ENCODE results near the gene ADGRB3. TPM values are rescaled to one million over a fixed set of nuclear protein-coding genes. Genes with fewer than 3 reads are reported as not detected.

Gene ADGRB3
- total RNA-seq, 2 experiments from 2014 or later = not detected

DNA sequence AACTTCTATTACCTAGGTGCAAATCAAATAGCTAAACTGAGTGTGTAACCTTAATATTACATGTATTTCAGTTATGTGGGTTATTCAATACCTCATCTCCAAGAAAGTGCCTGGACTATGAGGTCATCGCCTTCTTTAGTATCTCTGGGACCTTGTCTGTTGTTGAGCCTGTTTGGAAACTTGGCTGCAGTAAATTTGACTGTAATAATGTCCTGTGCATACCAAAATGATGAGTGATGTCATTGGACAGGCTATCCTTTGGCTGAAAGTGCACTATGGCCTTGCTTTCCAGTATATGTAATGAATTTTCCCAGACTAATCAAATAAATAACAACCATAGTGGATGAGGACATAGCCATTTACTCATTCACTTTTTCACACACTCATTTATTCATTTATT lies 455.1 kb downstream of the ADGRB3 start:
- BruUV-seq (replicated peaks) = no TSS peak
- TF ChIP-seq, protein P1, sequence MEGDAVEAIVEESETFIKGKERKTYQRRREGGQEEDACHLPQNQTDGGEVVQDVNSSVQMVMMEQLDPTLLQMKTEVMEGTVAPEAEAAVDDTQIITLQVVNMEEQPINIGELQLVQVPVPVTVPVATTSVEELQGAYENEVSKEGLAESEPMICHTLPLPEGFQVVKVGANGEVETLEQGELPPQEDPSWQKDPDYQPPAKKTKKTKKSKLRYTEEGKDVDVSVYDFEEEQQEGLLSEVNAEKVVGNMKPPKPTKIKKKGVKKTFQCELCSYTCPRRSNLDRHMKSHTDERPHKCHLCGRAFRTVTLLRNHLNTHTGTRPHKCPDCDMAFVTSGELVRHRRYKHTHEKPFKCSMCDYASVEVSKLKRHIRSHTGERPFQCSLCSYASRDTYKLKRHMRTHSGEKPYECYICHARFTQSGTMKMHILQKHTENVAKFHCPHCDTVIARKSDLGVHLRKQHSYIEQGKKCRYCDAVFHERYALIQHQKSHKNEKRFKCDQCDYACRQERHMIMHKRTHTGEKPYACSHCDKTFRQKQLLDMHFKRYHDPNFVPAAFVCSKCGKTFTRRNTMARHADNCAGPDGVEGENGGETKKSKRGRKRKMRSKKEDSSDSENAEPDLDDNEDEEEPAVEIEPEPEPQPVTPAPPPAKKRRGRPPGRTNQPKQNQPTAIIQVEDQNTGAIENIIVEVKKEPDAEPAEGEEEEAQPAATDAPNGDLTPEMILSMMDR (conservative IDR thresholded peaks at IDR 0.05; ENCODE audit: low read length) = no peak
- TF ChIP-seq EZH2phosphoT487 (IDR thresholded peaks at IDR 0.05; ENCODE audit: borderline replicate concordance, low read depth, low read length) = no peak

DNA sequence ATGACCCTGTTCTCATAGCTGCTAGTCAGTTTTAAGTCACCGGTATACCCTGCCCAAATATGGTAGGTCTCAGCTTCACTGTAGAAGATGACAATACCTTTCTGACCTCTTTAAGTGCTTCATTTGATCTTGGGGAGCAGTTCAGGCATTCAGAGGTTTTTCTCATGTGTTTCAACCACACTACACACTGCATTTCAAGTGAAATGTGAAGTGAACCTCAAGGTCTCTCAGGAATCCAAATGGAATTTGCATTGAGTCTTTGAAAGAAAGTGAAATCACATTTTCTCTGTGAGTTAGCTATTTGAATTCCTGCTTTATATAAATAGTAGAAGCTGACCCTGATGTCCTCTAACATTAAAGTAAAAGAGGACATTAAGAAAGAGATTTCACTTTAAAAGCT lies 461.6 kb downstream of the ADGRB3 start:
- no peaks in the 10 kb centered on the region for H3K36me3 ChIP-seq (ENCODE audit: insufficient read depth, low read length)
- H3K79me2 ChIP-seq (ENCODE audit: insufficient read depth, low read depth, low read length) = no peaks in the 10 kb centered on the region
- no peak for TF ChIP-seq EZH2phosphoT487 (IDR thresholded peaks at IDR 0.05; ENCODE audit: borderline replicate concordance, low read depth, low read length)
- TF ChIP-seq, protein P1 (conservative IDR thresholded peaks at IDR 0.05; ENCODE audit: low read length) = no peak
- no peaks in the 10 kb centered on the region for H4K20me1 ChIP-seq (ENCODE audit: insufficient read depth, low read length)
- H3K27ac ChIP-seq (ENCODE audit: low read depth, low read length, poor library complexity, severe bottlenecking) = no peak overlapping the region
- no peak overlapping the region for H2AFZ ChIP-seq (ENCODE audit: low read length)
- no TSS peak for BruUV-seq (replicated peaks)
- H3K9me2 ChIP-seq (ENCODE audit: insufficient read depth, low read length) = no peaks in the 10 kb centered on the region
- no peak for DNase-seq (ENCODE audit: low spot score)
- no peak overlapping the region for H3K4me2 ChIP-seq (ENCODE audit: low read length)
- H3K4me3 ChIP-seq (ENCODE audit: low read depth, low read length, poor library complexity, severe bottlenecking) = no peak overlapping the region
- H3K9me3 ChIP-seq (ENCODE audit: low read length) = no peaks in the 10 kb centered on the region
- no peaks in the 10 kb centered on the region for H3K4me1 ChIP-seq (ENCODE audit: insufficient read depth, low read length, poor library complexity, severe bottlenecking)
- intact Hi-C loops (cut with micrococcal nuclease; ENCODE audit: unreplicated experiment) = no loop called here
- CTCF ChIA-PET (ENCODE audit: unreplicated experiment) = no interaction called here
- POLR2A ChIA-PET = interaction anchor here (0.7 kb wide), 1 partner anchor 162 kb away, joined by 4 read pairs; no protein-coding TSS in a partner anchor

More for the DNA sequence above, 455.1 kb downstream of the ADGRB3 start:
- intact Hi-C loops (cut with micrococcal nuclease; ENCODE audit: unreplicated experiment) = no loop called here
- Histone ChIP-seq H4K20me1 (ENCODE audit: insufficient read depth, low read length) (no peaks in the 10 kb centered on the region), H2AFZ (ENCODE audit: low read length) (no peak overlapping the region), H3K4me1 (ENCODE audit: insufficient read depth, low read length, poor library complexity, severe bottlenecking) (no peaks in the 10 kb centered on the region), H3K36me3 (ENCODE audit: insufficient read depth, low read length) (no peaks in the 10 kb centered on the region), H3K9me2 (ENCODE audit: insufficient read depth, low read length) (no peaks in the 10 kb centered on the region), H3K4me2 (ENCODE audit: low read length) (no peak overlapping the region), H3K4me3 (ENCODE audit: low read depth, low read length, poor library complexity, severe bottlenecking) (no peak overlapping the region), H3K27ac (ENCODE audit: low read depth, low read length, poor library complexity, severe bottlenecking) (no peak overlapping the region), H3K9me3 (ENCODE audit: low read length) (no peaks in the 10 kb centered on the region), H3K79me2 (ENCODE audit: insufficient read depth, low read depth, low read length) (no peaks in the 10 kb centered on the region)
- DNase-seq (ENCODE audit: low spot score) = no peak
- CTCF ChIA-PET (ENCODE audit: unreplicated experiment) = no interaction called here
- POLR2A ChIA-PET = no interaction called here

DNA sequence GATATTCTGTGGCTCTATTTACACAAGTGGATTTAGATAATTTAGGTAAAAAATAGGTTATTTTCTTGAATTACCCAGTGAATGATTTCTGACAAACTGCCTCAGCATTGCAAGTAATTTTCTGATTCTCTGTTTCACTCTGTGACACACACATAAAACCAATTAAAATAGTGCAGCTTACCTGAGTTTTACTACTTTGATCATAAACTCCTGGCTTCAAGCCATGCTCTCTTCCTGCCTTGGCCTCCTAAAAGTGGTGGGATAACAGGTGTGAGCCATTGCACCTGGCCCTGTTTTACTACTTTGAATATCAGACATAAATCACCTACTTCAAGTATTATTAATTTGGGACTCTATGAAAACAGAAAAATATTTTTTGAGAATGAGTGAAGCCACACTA lies 462.9 kb downstream of the ADGRB3 start:
- no TSS peak for BruUV-seq (replicated peaks)
- no peaks in the 10 kb centered on the region for H3K36me3 ChIP-seq (ENCODE audit: insufficient read depth, low read length)
- no peak overlapping the region for H2AFZ ChIP-seq (ENCODE audit: low read length)
- no peaks in the 10 kb centered on the region for H3K4me1 ChIP-seq (ENCODE audit: insufficient read depth, low read length, poor library complexity, severe bottlenecking)
- H3K4me2 ChIP-seq (ENCODE audit: low read length) = no peak overlapping the region
- no peaks in the 10 kb centered on the region for H4K20me1 ChIP-seq (ENCODE audit: insufficient read depth, low read length)
- no peaks in the 10 kb centered on the region for H3K79me2 ChIP-seq (ENCODE audit: insufficient read depth, low read depth, low read length)
- H3K9me2 ChIP-seq (ENCODE audit: insufficient read depth, low read length) = no peaks in the 10 kb centered on the region
- no peak for DNase-seq (ENCODE audit: low spot score)
- CTCF ChIA-PET (ENCODE audit: unreplicated experiment) = no interaction called here
- no peak overlapping the region for H3K4me3 ChIP-seq (ENCODE audit: low read depth, low read length, poor library complexity, severe bottlenecking)
- no peaks in the 10 kb centered on the region for H3K9me3 ChIP-seq (ENCODE audit: low read length)
- POLR2A ChIA-PET = no interaction called here
- intact Hi-C loops (cut with micrococcal nuclease; ENCODE audit: unreplicated experiment) = no loop called here
- no peak overlapping the region for H3K27ac ChIP-seq (ENCODE audit: low read depth, low read length, poor library complexity, severe bottlenecking)
- no peak for TF ChIP-seq EZH2phosphoT487 (IDR thresholded peaks at IDR 0.05; ENCODE audit: borderline replicate concordance, low read depth, low read length)
- TF ChIP-seq, protein P1 (conservative IDR thresholded peaks at IDR 0.05; ENCODE audit: low read length) = no peak

Measured in OCI-LY7 (cell line).